GM19463 (cell line): ENCODE results near the gene NR6A1.

Experiments
- ATAC-seq: cut with Tn5 transposase; IDR thresholded peaks from one replicate; pipeline ENCODE4 v1.9.1; 2021; ENCODE audit warnings: mild to moderate bottlenecking, moderate library complexity; ENCODE audit not compliant: unreplicated experiment

NR6A1 gene

DNA sequence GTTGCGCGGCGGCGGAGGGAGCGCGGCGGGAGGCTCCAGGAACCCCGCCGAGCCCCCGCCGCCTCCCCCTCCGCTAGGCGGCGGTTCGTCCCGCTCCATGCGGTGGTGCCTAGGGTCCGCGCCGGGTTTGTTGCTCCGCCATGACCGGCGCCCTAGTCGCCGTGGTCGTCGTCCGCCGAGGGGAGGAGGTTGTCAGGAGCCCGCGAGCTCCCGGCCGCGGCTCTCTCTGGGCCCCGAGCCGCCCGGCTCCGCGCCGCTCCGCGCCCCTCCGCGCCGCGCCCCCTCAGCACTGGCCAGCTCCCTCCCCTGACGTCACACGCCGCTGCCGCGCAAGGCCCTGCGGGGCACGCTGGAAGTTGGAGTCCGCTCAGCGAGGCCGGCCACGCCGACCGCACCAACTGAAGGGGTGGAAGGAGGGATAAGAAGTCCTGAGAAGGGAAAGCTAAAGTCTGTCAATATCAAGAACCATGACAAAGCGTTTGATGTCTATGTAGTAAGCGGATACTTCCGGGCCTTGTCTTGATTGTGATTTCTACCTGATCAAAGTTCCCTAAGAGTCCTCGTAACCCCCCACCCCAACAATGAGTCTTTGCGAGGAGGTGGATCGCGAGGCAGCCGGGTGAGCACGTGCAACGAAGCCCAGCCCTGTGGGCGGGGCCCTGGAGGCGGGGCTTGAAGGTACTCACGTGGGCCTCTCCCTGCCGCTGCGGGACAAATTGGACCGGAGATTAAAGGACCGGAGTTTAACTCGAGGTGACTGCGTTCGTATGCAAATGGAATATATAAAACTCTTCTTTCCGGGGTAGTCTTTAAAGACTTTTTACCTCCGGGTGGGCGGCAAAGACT is at the start of gene NR6A1:
Gene NR6A1 (minus strand): TSS at position 291 of the 846 bp plus-strand sequence.
- peak; percentile 86 for ATAC-seq

DNA sequence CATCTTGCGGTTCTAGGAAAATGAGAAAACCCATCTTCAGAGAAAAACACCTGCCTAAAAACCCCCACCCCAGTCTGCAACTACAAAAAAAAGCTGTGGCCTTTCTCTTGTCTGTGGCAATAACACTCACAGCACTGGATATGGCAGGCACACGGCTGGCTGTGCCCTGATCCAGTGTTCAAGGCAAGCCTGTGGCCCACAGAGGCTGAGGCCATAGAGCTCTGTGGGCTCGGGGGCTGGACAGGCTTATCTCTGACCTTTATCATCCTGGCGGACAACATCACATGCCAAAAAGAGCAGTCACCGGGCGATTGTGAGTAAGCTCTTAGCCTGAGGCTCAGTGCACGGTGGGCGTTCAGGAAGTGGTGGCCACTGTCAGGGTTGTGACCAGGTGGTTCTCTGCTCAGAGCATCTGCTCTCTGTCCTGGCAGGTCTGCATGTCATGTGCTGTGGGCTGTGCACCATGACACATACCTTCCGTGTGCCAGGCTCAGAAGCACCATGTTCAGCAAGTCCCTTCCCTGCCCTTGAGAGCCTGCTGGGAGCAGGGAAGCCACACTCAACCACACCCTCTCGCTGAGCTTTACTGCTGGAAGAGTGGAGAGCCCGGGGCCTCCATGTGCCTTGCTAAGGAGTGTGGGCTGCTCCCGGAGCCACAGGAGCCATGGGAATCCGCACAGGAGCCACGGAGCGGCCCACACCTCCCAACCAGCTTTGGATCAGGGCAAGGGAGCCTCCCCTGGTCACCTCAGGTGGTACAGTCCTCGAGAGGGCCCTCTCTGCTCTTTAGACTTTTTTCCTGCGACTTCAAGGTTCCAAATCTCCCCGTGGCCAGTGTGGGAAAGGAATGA is 47.5 kb upstream of the NR6A1 start:
- no peak for ATAC-seq

DNA sequence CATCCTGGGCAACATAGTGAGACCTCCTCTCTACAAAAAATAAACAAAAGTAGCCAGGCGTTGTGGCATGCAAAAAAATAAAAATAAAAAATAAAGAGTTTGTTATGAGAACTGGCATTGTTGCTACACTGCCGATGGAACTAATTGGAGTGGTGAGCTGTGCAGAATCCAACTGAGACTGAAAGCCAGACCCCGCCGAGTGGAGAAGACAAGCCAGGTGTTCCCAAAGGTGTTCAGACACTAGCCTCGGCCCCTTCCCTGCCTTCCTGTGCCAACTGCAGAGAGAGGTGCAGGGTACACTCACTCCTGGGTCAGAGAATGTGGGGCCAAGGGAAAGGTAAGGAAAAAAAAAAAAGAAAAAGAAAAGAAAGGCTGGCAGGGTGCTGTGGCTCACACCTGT is 44.5 kb upstream of the NR6A1 start:
- no peak for ATAC-seq

DNA sequence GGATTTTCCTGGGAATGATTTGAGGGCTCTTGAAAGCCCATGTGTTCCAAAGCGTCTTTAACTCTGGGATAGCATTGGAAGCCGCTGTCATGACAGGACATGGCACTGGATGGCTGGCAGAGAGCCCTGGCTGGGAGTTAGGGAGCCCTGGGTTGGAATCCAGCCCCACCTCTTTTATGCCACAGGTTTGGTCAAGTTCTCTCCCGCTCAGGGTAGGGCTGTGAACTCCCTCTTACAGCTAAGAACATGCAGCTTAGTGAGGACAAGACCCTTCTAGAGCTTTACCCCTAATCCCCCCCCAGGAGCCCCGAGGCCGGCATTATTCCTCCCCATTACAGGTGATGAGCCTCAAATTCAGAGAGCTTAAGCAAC is 43.0 kb upstream of the NR6A1 start:
- no peak for ATAC-seq

DNA sequence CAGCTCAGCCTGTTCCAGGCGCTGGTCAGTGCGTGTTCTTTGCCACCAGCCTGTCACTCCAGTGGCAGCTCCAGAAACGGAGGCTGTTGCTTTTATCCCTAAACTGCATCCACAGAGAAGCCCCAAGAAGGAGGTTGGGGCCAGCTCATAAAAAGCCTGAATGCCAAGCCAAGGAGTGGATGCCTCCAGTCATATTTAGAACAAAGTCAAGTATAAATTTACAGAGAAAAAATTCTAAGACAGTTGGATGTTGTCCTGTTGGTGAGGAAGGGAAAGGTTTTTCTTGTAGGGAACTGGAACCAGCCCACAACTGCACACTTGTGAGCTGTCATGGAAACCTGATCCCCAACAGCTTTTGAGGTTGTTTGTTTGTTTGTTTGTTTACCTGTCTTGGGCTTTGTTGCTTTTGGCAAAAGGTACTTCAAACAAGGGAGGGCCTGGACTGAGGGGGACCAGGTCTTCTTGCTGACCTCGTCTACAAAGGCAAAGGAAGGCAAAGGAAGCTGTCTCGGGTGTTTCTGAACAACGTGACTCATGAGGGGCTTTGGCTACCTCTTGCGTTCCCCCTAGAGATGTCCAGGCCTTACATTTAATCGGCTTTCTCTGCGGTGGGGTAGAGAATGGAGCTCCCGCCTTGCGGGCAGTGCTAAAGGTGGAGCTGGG is 42.5 kb upstream of the NR6A1 start:
- no peak for ATAC-seq

DNA sequence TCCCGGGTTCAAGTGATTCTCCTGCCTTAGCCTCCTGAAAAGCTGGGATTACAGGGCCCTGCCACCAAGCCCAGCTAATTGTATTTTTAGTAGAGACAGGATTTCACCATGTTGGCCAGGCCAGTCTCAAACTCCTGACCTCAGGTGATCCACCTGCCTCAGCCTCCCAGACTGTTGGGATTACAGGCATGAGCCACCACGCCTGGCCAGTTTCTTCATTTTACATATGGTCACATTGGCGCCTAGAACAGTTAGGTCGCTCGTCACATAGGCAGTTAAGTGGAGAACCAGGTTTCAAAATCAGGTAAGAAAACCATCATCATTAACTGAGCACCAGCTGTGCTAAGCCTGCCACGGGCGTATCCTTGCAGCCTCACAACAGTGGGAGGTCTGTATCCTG is 41.9 kb upstream of the NR6A1 start:
- ATAC-seq = no peak

DNA sequence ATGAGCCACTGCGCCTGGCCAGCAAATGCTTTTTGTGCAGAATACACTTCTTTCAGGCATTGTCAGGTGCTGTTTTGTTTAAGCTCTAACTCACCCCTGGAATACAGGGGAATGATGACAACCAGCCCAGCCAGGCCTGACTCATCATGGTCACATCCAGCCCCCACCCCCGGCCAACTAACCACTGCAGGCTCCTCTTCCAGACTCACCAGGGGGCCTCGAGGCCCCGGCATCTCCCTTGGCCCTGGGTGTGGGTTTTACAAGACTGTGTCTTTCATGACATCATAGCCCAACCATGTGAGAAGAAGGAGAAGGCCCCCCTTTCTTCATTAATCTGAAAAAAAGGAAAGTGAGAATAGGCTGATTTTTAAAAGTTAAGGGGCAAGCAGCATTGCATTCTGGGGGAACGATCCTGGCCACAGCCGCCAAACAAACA is 41.3 kb upstream of the NR6A1 start:
- no peak for ATAC-seq

DNA sequence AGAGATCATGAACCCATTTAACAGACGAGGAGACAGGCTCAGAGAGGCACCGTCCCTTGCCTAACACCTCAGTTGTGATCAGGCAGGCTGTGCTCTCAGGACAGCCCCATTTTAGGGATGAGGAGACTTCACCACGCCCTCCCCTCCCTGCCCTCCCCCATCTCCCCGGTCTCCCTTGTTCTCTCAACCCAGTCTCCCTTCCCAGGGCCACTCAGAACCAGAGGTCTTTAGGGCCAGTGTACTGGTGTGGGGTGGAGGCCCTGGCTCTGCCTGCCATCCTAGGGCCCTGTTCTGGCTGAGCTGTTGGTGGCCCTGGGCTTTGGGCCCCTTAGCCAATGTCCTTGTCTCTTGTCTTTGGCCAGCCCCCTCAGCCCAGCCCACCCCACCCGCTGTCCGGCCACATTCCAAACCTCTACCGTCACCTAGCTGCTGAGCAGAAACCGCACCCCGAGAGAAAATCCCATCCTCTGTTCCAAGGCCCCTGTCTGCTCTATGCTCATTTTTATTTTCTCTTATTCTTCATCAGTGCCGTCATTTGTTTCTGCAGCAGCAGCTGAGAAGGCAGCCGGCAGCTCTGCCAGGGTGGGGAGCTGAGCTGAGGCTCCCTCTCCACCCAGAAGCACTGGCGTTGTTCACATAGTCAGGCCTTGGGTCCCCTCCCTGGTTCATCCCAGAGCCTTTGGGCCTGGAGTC is 39.7 kb upstream of the NR6A1 start:
- no peak for ATAC-seq

DNA sequence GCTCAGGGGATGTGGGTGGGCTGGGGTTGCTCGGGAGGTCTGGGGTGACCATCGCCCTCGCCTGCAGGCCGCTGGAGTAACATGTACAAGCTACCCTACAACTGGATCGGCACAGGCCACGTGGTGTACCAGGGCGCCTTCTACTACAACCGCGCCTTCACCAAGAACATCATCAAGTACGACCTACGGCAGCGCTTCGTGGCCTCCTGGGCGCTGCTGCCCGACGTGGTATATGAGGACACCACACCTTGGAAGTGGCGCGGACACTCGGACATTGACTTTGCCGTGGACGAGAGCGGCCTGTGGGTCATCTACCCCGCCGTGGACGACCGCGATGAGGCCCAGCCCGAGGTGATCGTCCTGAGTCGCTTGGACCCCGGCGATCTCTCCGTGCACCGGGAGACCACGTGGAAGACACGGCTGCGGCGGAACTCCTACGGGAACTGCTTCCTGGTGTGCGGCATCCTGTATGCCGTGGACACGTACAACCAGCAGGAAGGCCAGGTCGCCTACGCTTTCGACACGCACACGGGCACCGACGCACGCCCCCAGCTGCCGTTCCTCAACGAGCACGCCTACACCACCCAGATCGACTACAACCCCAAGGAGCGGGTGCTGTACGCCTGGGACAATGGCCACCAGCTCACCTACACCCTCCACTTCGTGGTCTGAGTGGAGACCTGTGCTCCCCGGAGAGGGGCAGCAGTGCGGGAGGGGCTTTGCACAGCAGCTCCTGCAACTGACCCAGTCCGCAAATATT is 38.8 kb upstream of the NR6A1 start:
- no peak for ATAC-seq

DNA sequence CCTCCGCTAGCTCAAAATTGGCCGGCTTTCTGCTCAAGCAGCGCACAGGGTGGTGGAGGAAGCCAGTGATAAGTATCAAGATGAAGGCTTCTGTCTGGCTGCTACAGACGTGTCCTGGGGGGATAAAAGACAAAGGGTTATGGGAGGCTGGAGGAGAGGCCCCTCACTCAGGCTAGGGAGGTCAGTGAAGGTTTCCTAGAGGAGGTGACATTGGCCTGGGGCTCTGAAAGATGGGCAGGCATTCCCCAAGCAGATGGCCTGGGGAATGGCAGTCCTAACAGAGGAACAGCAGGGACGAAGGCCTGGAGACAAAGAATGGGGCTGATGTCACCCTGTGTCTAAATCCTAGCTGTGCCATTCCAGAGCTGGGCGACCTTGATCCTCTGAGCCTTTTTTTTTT is 38.1 kb upstream of the NR6A1 start:
- ATAC-seq = no peak

DNA sequence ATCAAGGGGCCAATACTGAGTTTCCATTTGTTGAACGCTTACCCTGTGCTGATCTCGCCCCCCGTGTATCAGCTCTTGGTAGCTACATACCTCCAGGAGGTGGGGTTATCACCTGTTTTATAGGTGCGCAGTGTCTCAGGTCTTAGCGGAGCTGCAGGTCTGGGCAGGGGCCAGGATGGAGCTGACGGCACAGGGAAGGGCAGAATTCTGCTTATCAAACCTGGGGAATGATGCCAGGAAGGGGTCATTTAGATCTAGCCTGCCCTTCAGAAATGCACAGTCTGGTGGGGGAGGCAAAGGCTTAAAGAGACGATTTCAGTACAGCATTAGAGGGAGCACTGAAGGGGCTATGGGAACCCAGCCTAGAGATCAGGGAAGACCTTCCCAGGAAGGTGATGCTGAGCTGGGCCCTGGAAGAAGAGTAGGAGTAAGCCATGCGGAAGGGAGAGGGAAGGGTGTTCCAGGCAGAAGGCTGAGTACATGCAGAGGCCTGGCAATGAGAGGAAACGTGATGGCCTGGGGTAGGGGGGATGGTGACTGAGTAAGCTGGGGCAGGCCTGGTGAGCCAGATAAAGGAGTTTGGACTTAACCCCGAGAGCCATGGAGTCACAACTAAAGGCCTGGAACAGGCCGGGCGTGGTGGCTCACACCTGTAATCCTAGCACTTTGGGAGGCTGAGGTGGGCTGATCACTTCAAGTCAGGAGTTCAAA is 37.3 kb upstream of the NR6A1 start:
- ATAC-seq = no peak

DNA sequence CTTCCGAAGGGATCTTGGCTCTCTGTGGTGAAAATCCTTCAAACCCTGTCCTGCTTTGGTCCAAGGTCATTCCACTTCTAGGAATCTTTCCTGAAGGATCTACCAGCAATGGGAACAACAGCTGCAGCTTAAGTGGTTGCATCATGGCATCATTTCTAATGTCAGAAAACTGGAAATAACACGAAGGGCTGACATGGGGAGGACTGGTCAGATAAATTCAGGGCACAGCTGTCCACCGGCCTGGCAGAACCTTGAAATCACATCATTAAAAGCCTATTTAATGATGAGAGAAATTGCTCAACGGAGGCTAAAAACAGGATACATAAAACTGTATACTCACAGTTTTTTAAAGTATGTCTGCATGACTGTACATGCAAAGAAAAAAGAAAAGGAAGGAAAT is 34.1 kb upstream of the NR6A1 start:
- no peak for ATAC-seq

DNA sequence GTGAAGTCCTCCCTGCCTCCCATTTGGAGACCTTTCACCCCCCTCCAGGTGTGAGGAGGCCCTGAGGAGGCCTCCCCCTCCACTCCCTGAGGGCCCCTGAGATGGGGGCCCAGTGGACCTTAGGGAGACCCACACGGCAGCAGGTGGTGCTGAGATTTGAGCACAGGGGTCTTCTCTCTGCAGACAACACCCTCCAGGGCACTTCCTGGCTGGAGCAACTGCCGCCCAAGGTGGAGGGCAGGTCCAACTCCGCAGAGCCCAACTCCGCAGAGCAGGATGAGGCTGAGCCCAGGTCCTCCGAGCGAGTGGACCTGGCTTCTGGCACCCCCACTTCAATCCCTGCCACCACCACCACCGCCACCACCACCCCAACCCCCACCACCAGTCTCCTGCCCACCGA is 32.8 kb upstream of the NR6A1 start:
- no peak for ATAC-seq

DNA sequence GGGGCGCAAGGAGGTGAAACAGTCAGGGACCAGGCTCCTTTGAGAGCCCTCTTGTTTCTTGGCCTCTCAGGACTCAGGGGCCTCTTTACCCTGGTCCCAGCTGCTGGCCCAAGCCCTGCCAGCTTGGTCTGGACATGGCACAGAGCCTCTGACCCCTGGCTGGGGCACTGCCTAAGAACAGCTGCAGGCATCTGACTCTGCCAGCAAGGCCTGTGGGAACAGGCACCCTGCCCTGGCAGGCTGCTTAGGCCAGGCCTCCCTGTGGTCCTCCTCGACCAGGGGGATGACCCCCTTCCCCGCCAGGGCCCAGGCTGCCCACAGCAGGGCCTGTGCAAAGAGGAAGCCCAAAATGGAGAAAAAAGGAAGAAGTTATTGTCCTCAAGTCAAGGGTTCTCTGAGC is 31.3 kb upstream of the NR6A1 start:
- ATAC-seq = no peak

DNA sequence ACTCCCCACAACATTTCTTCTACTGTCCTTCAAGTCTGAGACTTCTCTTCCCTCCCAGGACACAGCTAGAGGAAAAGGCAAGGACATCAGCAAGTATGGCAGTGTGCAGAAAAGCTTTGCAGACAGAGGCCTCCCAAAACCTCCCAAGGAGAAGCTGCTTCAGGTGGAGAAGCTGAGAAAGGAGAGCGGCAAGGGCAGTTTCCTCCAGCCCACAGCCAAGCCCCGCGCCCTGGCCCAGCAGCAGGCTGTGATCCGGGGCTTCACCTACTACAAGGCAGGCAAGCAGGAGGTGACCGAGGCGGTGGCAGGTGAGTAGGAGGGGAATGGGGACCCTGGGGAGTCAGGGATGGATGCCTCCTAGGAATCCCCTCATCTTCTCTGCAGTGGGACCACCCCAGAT is 30.2 kb upstream of the NR6A1 start:
- no peak for ATAC-seq

DNA sequence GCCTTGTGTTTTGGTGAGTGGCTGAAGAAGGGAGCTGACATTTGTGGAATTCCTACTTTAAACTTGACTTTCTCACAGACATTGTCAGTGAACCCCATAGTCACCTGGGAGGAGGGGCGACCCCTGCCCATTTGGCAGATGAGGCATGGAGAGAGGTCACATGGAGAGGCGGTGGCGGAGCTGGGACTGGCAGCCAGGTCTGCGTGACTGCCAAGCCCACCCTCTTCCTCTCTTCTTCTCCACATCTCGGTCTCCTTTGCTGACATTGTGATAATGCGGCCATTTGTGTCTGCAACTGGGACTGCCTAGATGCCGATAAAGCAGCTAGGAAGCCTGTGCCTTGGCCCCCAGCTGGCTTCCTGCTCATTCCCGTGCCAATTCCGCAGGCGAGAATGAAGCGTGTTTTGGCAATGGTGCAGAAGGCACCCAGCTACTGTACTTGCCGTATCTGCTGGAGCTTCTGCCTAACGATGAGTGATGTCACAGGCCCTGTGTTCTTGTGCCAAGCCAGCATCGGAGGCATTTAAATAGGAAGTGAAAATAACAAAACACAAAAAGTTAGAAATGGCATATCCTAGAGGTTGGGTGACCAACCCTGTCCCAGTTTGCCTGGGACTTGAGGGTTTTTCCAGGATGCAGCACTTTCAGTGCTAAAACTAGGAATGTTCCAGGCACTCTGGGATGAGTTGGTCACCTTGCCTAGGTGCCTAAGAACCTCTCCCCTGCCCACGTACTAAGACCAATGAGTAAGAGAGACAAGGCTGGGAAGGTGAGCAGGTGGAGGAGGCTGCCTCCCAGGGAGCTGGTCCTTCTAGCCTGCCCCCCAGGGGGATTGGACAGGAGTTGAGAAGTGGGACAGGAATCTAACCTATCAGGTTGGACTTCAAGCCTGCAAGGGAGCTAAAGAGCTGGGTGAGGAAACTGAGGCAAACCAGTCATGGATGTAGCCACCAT is 29.5 kb upstream of the NR6A1 start:
- peak; percentile 71 for ATAC-seq

DNA sequence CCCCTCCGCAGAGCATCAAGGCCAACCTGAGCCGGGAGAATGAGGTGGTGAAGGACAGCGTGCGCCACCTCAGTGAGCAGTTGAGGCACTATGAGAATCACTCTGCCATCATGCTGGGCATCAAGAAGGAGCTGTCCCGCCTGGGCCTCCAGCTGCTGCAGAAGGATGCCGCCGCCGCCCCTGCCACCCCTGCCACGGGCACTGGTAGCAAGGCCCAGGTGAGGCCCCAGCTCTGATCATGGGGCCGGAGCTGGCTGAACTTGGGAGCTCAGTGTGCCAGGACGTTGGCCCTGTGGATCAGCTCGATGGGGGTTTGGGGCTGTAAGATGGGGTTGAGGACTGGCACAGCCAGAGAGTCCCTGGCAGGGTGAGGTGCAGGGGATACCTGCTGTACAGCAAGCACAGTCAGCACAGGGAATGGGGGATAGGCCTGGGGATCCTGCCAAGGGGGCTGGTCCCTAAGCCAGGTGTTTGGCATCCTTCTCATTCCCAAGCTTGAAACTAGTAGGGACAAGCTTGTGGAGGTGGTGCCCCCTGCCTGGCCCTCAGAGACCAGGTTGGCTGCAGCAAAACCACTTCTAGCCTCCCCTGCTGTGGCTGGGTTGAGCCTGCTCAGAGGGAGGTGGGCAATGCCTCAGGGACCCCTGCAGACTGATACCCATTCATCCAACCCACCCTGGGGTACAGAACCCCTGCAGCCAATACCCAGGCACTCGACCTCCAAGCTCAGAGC is 28.3 kb upstream of the NR6A1 start:
- no peak for ATAC-seq
